ENCODE measurements around the gene NDUFB6.

DNA sequence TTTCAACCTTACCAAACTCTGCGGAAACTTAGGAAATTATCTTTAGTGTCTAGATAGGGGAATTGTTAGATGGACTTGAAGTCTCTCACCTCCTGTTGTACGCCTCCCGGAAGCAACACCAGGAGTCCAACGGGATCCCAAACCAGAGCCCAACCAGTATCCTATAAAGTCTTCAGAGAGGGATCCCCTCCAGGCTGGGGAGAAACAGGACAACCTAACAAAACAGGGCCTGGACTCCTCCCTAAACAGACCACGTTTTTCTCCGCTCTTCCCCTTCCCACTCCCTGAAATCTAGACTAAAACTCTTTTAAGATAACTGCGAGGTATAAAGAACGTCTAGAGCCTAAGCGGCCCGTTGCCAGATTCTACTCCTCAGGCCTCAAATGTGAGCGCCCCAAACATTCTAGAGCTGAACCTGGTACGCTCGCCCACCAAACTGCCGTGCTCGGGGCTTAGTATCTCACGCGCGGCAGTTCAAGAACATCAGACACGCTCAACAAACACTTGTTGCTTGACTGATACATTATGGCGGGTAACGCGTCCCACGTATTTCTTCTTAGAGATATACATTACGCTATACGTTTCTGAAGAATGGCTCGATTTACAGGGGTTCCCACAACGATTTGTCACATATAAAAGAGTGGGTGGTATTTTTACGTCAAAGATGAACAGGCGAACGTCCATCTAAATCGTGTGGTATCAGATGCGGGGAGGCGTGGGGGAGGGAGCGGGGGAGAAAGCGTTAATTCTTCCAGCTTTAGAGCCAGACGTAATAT is 21.5 kb downstream of the NDUFB6 start:
- no peak for TF ChIP-seq POLR2A (IDR thresholded peaks at IDR 0.05)
- TF ChIP-seq, protein P1, sequence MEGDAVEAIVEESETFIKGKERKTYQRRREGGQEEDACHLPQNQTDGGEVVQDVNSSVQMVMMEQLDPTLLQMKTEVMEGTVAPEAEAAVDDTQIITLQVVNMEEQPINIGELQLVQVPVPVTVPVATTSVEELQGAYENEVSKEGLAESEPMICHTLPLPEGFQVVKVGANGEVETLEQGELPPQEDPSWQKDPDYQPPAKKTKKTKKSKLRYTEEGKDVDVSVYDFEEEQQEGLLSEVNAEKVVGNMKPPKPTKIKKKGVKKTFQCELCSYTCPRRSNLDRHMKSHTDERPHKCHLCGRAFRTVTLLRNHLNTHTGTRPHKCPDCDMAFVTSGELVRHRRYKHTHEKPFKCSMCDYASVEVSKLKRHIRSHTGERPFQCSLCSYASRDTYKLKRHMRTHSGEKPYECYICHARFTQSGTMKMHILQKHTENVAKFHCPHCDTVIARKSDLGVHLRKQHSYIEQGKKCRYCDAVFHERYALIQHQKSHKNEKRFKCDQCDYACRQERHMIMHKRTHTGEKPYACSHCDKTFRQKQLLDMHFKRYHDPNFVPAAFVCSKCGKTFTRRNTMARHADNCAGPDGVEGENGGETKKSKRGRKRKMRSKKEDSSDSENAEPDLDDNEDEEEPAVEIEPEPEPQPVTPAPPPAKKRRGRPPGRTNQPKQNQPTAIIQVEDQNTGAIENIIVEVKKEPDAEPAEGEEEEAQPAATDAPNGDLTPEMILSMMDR (IDR thresholded peaks at IDR 0.05): no peak
